ENCODE data around the gene FAH.

GRCh38 chr15:80155001-80155377, 2.2 kb downstream of the FAH start:
- TF ChIP-seq CTCF (IDR thresholded peaks at IDR 0.05) (no peak), POLR2A (IDR thresholded peaks at IDR 0.05; ENCODE audit: low read depth) (no peak), POLR2AphosphoS5 (IDR thresholded peaks at IDR 0.05) (no peak), EP300 (IDR thresholded peaks at IDR 0.05) (no peak)
